Adipose tissue (tissue), 3 donors: ENCODE measurements around the gene HOXA7. TPM values are rescaled to one million over a fixed set of nuclear protein-coding genes. Genes with fewer than 3 reads are reported as not detected.

Source experiments
- H3K27ac ChIP-seq: one replicate; pipeline ENCODE4 v1.5.1; 2013; ENCODE audit warnings: low read depth, low read length
- WGBS, 3 donors: extraction: QIAGEN DNeasy Blood & Tissue Kit; methylation state at CpG; one replicate each; pipeline ENCODE4 v1.1.7; 2013; 5-methylcytosine and 5-hydroxymethylcytosine counted together
- polyA plus RNA-seq, 3 donors: library from polyadenylated mRNA; stranded (reverse); fragments of 200-250 nt; gene quantifications; one replicate each; pipeline ENCODE4 v1.2.3, GENCODE V29; 2013
- donor health status: healthy with polysubstance abuse.
- donor health status: Bipolar disorder and iron deficiency.
- donor health status: healthy.

HOXA7 gene
- polyA plus RNA-seq, 3 donors, result 1.3 to 10.8 (median 5.2) TPM

DNA sequence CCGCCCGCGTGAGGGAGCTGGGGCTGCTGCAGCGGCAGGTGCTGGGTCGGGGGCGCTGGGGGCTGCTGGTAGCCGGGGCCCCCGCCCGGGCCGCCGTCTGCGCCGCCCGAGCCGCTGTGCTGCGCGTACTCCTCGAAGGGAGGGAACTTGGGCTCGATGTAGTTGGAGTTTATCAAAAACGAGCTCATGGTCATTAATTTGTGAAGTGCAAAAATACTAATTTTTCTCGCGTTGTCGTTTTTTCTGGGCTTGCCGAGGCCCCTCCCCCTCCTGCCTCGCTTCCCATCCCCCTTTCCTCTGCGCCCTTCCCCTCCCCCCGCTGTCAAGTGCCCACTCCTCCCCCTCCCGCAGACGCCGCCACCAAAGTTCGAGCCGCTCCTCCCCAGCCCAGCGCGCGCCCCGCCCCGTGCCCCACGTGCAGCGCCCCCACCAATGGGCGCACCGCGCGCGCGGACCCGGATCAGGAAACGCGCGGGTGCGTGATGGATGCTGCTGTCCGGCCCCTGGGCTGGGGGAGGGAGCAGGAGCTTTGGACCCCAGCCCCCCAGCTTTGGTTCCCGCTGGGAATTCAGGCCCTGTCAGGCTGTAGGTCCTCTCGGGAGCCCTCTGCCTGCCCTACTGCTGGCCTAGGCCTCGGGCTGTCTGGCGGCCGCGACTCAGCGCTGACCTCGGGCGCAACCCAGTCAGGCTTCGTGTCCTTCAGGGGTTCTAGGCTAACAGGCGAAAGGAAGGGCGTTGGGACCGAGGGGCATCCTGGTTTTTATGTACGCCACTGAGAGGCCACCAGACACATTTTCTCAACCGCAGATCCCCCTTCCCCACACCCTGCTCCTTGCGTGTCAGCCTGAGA is 25.7 kb downstream of the HOXA7 start, which contains the start of gene HOXA4:
Gene HOXA4 (minus strand): TSS at position 218 of the 850 bp plus-strand sequence. CDS start 24 bp downstream, at position 194.
- H3K27ac ChIP-seq, result peak within 1 kb of the TSS; percentile 5
- WGBS, 3 donors, result 10 to 16% (median 14%) methylated on average over 56 to 67 of the region's 67 CpGs

DNA sequence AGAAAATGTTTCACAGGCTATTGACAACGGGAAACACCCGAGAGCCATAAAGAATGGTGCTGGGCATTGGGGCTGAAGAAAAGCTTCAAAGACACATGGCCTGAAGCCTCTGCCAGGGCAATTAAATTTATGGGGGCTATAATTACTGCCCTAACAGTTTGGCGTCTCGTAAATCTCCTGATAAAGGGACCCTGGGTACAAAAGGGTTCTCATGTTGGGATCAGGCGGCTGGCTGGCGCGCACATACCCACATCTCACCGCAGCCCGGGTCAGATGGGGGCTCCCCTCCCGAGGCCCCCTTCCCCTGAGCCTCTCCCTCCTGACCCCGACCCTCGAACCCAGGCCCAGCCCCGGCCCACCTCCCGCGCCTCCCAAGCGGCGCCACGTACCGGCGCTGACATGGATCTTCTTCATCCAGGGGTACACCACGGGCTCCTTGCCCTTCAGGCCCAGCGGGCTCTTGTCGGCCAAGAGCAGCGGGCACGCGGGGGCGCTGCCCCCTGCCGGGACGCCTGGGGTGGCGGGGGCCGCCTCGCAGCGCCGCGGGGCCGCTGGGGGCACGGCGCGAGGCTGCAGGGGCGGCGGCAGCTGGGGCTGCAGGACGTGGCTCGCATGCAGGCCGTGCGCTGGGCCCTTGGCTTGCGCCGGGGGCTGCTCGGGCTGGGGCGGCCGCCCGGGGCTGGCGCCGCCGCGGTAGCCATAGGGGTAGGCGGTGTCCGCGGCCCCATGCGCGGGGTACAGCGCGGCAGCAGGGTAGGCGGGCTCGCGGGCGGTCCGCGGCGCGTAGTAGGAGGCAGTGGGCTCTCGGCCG is 26.5 kb downstream of the HOXA7 start:
- 13 to 35% (median 21%) methylated on average over 61 to 72 of the region's 72 CpGs for WGBS, 3 donors
- peak overlapping the region; percentile 5 for H3K27ac ChIP-seq

DNA sequence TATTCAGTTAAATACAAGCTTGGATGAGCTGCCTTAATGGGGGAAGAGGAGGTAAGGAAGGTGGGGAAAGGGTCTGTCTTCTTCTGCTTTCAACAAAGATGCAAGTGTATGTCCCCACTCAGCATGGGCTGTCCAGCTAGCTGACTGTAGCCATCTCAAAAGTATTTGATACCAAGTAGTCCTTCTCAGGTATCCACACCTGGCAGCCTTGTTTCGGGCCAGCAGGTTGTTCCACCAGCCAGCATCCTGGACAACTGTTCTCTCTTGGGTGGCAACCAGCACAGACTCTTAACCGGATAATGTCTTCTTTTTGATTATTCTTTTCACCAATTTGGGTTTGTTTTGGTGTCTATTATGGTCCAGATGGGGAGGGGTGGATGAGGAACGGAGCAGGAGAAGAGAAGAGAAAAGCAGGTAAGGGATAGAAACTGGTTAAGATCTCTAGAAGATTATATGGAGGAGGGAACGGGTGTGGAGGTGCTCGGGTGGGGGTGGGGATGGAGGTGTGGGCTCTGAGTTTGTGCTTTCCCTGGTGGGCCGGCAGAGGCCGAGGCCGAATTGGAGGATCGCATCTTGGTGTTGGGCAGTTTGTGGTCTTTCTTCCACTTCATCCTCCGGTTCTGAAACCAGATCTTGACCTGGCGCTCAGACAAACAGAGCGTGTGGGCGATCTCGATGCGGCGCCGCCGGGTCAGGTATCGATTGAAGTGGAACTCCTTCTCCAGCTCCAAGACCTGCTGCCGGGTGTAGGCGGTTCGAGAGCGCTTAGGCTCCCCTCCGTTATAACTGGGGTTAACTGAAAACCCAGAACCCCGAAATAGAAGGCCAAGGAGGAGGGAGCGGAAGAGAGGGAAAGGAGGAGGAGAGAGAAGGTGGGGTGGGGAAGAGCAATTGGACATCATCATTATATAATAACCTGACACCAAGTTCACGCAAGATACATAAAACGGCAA is 27.4 kb downstream of the HOXA7 start:
- no peak overlapping the region for H3K27ac ChIP-seq
- 23 to 63% (median 46%) methylated on average over 28 of the region's 28 CpGs for WGBS, 3 donors

DNA sequence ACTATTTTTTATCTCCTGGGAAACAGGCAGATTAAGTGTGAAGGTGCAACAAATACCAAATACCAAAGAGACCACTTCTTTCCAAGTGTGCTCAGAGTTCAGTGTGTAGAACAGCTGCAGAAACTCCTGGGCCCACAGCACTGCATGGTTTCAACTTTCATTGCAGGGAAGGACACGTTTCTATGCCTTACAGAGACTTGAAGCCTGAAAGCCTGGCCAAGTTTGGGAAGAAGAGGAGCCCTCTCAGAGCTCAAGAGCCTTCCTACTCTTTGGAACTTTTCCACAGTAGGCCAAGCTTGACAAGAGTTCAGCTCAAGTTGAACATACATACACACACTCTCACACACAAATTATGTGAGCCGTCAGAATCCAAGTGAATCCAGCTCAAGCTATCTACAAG is 28.4 kb downstream of the HOXA7 start:
- WGBS, 3 donors, result 34 to 51% (median 35%) methylated on average over 2 of the region's 2 CpGs
- H3K27ac ChIP-seq, result no peak overlapping the region

DNA sequence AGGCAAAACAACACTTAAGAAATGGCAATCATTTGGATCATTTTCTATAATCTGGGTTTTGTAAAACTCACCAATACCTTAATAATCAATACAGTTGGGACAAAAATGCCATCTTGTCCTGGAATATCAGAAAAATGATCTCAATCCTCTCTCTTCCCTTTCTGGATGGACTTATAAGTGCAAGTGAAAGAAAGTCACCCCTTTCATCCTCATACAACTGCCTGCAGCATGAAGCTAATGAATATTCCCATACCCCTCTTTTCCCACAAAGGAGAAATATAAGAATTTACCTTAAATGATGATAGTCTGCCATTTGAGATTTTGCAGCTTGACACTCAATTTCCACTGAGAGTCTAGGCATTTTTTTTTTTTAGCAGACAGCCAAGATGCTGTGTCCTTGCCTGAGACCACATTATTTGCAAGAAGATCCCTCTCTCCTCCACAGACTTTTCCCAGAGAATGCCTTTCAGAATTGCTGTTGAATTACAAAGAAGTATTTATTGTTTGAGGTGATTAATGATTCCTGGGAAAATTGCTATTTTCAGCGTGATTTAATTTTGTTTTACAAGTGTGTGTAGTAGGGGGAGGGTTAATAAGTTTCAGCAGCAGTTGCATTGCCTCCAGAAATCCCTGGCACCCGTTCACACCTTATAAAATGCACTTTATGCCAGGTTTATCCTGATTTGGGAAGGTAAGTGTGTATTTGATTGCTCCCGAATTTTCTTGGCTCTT is 29.7 kb downstream of the HOXA7 start:
- no peak overlapping the region for H3K27ac ChIP-seq
- 18 to 70% (median 64%) methylated on average over 3 of the region's 3 CpGs for WGBS, 3 donors

DNA sequence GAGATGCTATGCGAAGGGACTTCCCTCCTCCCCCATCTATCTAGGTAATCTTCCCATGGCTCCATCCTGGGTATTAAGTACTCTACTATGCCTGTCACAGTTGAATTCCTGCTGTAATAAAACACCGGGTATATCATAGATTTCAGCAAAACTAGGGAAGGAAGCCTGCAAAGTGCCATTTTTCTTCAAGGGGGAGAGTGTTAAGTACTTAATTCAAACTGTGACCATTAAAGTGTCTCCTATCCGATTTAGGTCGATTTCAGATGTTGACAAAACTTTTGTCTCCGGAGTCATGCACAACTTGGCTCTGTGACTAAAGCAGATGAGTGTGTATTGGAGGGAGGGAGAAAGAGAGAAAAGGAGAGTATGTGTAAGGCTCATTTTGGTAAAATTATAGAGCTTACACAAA is 30.5 kb downstream of the HOXA7 start:
- WGBS, 3 donors, result 22 to 55% (median 51%) methylated on average over 5 of the region's 5 CpGs
- H3K27ac ChIP-seq, result no peak overlapping the region

DNA sequence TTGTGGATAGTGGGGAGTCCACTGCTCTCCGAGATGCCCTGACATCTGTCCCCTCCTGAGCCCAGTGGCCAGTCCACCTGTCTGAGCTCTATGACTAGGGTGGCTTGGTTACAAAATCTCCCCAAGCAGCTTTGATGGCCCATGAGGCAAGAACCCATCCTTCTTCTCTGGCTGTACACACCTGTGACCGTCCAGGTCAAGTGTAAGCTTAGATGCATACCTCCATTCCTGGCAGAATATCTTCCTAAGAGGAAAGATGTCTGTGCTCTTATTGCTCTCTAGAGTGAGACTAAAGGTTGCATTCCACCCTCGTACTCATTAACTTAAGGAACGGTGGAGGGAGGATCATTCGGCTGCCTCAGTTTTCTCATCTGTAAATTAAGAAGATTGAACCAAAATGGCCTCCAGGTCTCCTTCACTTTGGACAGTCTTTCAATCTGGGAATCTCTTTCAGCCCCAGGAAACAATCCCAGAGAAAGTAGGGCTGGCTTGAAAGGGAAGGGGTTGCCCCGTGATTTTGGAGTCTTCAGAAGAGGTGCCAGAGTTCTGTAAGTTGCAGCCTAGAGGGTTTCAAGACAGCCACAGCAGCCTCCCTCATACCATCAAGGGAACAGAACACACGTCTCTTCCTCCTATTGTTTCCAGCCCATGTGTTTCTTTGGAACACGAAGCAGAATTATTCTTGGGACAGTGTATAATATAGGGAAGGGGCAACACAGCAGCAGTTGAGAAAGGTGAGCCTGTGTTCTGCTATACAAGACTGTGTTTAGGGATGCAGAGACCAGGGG is 31.4 kb downstream of the HOXA7 start:
- H3K27ac ChIP-seq, result no peak overlapping the region
- 39 to 73% (median 73%) methylated on average over 8 of the region's 8 CpGs for WGBS, 3 donors

DNA sequence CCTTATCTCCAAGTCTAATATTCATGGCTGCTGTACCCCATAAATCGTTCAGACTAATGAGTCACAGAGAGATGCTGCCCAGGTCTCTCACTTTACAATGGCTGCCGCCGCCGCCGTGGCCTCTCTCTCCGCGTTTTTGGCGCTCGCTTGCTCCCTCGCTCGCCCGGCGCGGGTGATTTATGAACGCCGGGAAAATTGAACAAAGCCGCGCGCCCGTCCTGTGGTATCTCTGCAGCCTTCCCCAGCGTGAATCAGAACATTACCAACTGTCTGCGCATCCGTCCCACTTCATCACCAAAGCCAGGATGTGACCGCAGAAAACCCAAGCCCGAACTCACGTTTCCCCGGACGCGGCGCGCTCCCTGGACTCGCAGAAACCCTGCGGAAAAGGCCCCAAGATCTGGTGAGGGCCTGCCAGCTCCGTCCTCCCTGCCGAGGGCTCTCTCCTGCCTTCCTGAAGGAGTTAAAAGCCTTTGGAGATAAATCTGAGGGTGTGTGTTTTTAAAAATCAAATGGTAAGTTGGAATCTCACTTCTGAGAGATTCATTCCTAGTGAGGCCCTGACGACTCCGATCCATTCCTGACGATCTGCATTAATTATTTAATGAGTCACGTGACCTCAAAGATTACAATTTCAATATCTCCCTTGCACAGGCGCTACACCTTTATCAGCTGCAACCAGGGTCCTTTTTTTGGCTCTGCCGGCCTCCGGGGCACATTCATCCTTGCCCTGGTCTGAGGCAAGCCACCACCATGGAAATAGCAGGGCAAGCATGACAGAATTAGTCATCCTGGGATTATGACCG is 32.2 kb downstream of the HOXA7 start:
- WGBS, 3 donors, result 30 to 65% (median 56%) methylated on average over 43 of the region's 43 CpGs
- H3K27ac ChIP-seq, result no peak overlapping the region

DNA sequence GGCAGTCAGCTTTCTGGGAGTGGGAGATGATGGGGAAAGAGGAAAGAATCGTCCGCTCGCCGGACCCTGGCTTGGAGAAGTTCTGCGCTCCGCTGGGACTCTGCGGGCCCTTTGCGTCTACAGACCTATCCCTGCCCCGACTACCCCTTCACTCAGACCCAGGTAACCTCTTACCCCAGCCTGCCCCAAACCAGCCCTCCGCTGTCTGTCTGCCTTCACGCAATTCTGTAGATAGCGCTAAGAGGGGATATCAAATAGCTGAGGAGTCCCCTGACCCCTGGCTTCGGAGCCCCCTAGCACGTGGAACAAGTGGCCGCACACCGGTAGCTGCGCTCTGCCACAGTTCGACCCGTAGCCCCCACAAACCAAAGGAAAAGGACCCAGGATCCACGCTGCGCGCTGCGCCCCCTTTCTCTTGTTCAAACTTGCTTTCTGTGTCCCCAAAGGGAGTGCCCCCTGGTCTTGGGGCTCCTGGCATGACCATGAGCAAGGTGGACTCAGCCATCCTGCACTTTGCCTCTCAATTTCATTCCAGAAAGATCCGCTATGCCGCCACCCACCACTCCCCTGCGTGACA is 32.9 kb downstream of the HOXA7 start:
- peak overlapping the region; percentile 89 for H3K27ac ChIP-seq
- WGBS, 3 donors, result 29 to 72% (median 69%) methylated on average over 22 to 26 of the region's 26 CpGs

DNA sequence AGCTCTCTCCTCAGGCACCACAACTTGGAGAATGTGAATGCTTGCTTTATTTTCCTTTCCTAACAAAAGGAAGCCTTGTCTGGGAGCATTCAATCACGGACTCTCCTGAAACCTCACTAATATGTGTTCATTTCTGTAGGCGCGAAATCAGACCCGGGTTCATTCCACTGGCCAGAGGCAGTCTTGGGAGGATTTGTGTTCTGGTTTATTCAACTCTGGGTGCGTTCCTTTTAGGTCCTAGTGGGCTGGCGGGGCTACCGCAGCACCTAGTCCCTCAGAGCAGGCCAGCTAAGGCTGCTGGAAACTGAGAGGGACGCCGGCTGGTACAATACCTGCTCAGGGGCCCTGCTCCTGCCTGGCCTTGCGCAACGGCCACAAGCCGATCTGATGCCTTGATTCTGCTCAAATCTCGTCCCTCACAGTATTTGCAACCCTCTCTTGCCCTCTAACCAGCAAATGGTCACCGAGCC is 33.4 kb downstream of the HOXA7 start:
- peak overlapping the region; percentile 89 for H3K27ac ChIP-seq
- WGBS, 3 donors, result 17 to 53% (median 49%) methylated on average over 14 of the region's 14 CpGs

DNA sequence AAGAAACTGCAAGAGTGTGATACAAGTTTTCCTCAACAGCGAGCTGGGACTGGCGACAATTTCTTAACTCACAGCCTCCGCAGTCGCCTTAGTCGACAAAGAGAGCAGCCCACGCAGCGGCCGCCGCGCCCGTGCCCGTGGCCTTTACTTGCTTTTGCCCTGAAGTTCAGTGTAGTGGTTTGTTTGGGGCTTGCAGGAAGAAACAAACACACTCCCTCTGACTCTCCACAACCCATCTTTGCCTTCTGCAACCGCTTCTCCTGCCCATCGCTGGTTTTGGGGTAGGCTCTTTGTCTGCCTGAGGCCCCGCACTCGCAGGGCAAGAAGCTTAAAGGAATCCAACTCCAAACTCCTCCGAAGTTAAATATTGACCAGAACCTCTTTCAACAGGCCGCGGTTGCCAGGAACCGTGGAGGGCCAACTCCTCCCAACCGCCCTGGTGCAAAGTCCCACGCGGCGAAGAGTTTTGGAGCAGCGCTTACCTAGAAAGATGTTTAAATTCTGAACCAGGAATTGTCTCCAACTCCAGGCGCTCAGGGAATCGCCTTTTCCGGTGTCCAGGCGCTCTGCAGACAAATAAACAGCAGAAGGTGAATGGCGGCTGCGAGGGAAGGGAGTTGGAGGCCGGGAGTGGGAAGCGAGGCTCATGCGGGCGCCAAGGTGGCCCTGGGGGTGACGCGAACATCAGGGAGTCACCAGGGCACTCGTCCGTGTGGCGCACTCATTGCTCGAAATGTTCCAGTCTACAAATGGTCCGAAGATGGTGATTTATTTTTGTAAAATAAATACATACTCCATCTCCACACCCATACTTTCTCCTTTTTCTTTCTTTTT is 34.2 kb downstream of the HOXA7 start:
- H3K27ac ChIP-seq, result peak overlapping the region; percentile 40
- WGBS, 3 donors, result 25 to 64% (median 54%) methylated on average over 42 of the region's 42 CpGs

DNA sequence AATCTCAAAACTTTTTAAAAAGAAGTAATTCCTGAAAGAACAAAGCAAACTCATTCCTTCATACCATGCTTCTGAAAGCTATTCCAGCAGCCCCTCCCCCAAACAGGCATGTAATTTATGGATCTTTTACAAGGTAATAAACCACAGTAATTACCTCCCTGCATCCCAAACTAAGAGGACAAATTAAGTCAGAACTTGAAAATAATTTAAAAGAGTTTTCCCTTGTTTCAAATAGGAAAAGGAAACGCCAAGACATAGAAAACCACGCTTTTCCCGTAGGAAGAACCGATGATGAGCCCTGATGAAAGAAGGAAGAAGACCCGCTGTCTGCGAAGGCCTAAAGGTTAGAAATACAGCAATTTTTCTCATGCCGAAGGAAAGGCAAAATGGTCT is 34.8 kb downstream of the HOXA7 start:
- 36 to 63% (median 57%) methylated on average over 7 of the region's 7 CpGs for WGBS, 3 donors
- peak overlapping the region; percentile 40 for H3K27ac ChIP-seq

DNA sequence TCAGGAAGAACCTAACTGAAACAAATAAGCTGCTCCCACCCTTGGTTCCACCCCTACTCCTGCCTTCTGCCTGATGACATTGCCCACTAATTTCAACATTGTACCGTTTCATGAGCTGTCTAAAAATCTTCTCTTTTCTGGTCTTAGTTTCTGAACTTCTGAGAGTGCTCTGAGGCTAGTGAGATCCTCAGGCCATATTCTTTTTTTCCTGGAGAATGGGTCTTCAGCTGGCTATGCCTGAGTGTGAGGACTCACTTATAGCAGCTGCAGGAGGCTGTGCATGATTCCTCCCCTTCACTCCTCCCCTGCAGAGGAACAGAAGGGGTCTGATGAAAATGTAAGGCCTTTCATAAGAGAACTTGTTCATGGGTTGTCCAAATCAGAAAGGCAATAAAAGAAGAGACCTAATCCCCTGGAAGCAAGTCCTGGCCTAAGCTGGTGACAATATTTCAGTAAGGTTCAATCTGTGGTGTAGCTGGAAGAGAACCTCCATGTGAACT is 37.0 kb downstream of the HOXA7 start:
- H3K27ac ChIP-seq, result no peak overlapping the region

DNA sequence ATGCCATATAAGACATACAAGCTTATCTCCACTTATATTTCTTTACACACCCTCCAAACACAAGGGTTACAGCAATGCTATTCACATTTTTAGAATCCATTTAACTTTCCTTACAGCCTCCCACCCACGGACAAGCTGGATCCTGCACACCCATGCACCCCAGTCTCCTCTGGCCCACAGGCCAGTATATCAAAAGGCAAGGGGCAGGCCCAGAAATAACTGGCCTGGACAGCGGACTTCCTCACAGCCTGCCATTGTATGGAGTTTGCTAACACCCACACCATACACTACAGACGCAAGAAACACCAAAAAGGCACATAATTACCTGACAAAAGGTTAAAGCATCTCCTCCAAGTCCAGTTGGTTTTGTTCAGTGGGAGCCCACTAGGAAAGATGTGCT is 37.9 kb downstream of the HOXA7 start:
- 36 to 38% (median 37%) methylated on average over 3 of the region's 3 CpGs for WGBS, 3 donors

More for the DNA sequence above, 37.0 kb downstream of the HOXA7 start:
- WGBS, 3 donors, result 20 to 44% (median 33%) methylated on average over 1 of the region's 1 CpG

More for the DNA sequence above, 37.9 kb downstream of the HOXA7 start:
- no peak overlapping the region for H3K27ac ChIP-seq
